HepG2 (cell line): ENCODE data around the gene RARA. TPM values are rescaled to one million over a fixed set of nuclear protein-coding genes. Genes with fewer than 3 reads are reported as not detected.

Experiments
- ATAD3A ChIP-seq: sonication (generic); formaldehyde crosslinking; IDR thresholded peaks from 2 replicates; pipeline ENCODE4 v1.4.0; 2020; ENCODE audit warnings: missing genetic modification reagents
- ATF4 ChIP-seq, 2 experiments: fragments of 450-650 bp in 1 of 2; sonication (generic) in 1 of 2; formaldehyde crosslinking; IDR thresholded peaks; 2 replicates each; pipeline versions ENCODE4 v1.5.0 to v1.8.0; 2020 to 2022; ENCODE audit warnings: mild to moderate bottlenecking in 1 of 2, missing genetic modification reagents in 1 of 2
- FOXJ3 ChIP-seq: sonication (generic); formaldehyde crosslinking; IDR thresholded peaks from 2 replicates; pipeline ENCODE4 v1.4.0; 2020; ENCODE audit warnings: missing genetic modification reagents, mild to moderate bottlenecking, borderline replicate concordance
- KLF6 ChIP-seq: IDR thresholded peaks from 2 replicates; pipeline ENCODE4 v1.8.0; 2016; ENCODE audit warnings: missing biosample characterization, missing genetic modification reagents
- MED1 ChIP-seq: sonication (generic); formaldehyde crosslinking; IDR thresholded peaks from 2 replicates; pipeline ENCODE4 v1.4.0; 2020; ENCODE audit warnings: missing genetic modification reagents
- NCOA5 ChIP-seq: sonication (generic); formaldehyde crosslinking; IDR thresholded peaks from 2 replicates; pipeline ENCODE4 v1.4.0; 2020; ENCODE audit warnings: missing genetic modification reagents
- NFKBIZ ChIP-seq: IDR thresholded peaks from 2 replicates; pipeline ENCODE4 v1.6.1; 2018; ENCODE audit warnings: missing genetic modification reagents, missing compliant biosample characterization
- NPAS2 ChIP-seq: sonication (generic); formaldehyde crosslinking; IDR thresholded peaks from 2 replicates; pipeline ENCODE4 v1.8.0; 2022; ENCODE audit warnings: mild to moderate bottlenecking, missing genetic modification reagents, borderline replicate concordance
- REL ChIP-seq: sonication (generic); formaldehyde crosslinking; conservative IDR thresholded peaks from 2 replicates; pipeline ENCODE4 v1.8.0; 2022; ENCODE audit warnings: mild to moderate bottlenecking, missing genetic modification reagents, moderate library complexity
- RNF219 ChIP-seq: sonication (generic); formaldehyde crosslinking; IDR thresholded peaks from 2 replicates; pipeline ENCODE4 v1.5.0; 2020; ENCODE audit warnings: mild to moderate bottlenecking, missing genetic modification reagents
- SP5 ChIP-seq: IDR thresholded peaks from 2 replicates; pipeline ENCODE4 v1.6.1; 2016; ENCODE audit warnings: low read depth, borderline replicate concordance
- UBTF ChIP-seq: sonication (generic); formaldehyde crosslinking; IDR thresholded peaks from 2 replicates; pipeline ENCODE4 v1.4.0; 2020; ENCODE audit warnings: mild to moderate bottlenecking, missing genetic modification reagents
- ZBTB4 ChIP-seq: sonication (generic); formaldehyde crosslinking; IDR thresholded peaks from 2 replicates; pipeline ENCODE4 v1.4.0; 2020; ENCODE audit warnings: missing genetic modification reagents, mild to moderate bottlenecking, borderline replicate concordance
- ZFP91 ChIP-seq: sonication (generic); formaldehyde crosslinking; IDR thresholded peaks from 2 replicates; pipeline ENCODE4 v1.9.0; 2022; ENCODE audit warnings: missing genetic modification reagents, mild to moderate bottlenecking, borderline replicate concordance
- ZNF251 ChIP-seq: sonication (generic); formaldehyde crosslinking; IDR thresholded peaks from 2 replicates; pipeline ENCODE4 v1.9.0; 2021; ENCODE audit warnings: mild to moderate bottlenecking, missing genetic modification reagents
- ZNF34 ChIP-seq: sonication (generic); formaldehyde crosslinking; IDR thresholded peaks from 2 replicates; pipeline ENCODE4 v1.4.0; 2020; ENCODE audit warnings: mild to moderate bottlenecking, missing genetic modification reagents, borderline replicate concordance
- ZNF557 ChIP-seq: sonication (generic); formaldehyde crosslinking; IDR thresholded peaks from 2 replicates; pipeline ENCODE4 v1.4.0; 2020; ENCODE audit warnings: missing genetic modification reagents
- ZNF570 ChIP-seq: sonication (generic); formaldehyde crosslinking; IDR thresholded peaks from 2 replicates; pipeline ENCODE4 v1.4.0; 2020; ENCODE audit warnings: mild to moderate bottlenecking, missing genetic modification reagents, borderline replicate concordance
- ZNF749 ChIP-seq: sonication (generic); formaldehyde crosslinking; IDR thresholded peaks from 2 replicates; pipeline ENCODE4 v1.8.0; 2022; ENCODE audit warnings: mild to moderate bottlenecking, missing genetic modification reagents, moderate library complexity, borderline replicate concordance
- polyA plus RNA-seq, 8 experiments: library from polyadenylated mRNA; depleted of rRNA in 3 of 8; stranded (reverse) in 7 of 8; unstranded in 1 of 8; fragments of >200 nt; fragmentation: Illumina TruSeq in 4 of 8; extraction: Trizol in 4 of 8; gene quantifications; 2 replicates each; pipeline versions ENCODE4 v1.2.1 to v1.2.3, GENCODE V29; 2011 to 2016; ENCODE audit warnings: low read depth in 4 of 8, missing spikeins in 1 of 8, mixed read lengths in 1 of 8; ENCODE audit not compliant: insufficient read depth in 1 of 8
- total RNA-seq, 5 experiments: library from RNA; depleted of rRNA; stranded (reverse); fragments of >200 nt; fragmentation: Illumina TruSeq; extraction: Trizol; gene quantifications; 2 replicates each; pipeline ENCODE4 v1.2.3, GENCODE V29; 2016; ENCODE audit warnings: low read depth in 1 of 5

RARA gene
- total and polyA plus RNA-seq, 2 of the 13 experiments (the other 11 are each of a cell fraction or from before 2014, with no cell fraction given): 6.4 to 8.6 TPM

- TF ChIP-seq ZFP91 (CRISPR knock-in tag) (peak; percentile 89), UBTF (peak; percentile 44), ZNF570 (CRISPR knock-in tag) (no peak), FOXJ3 (CRISPR knock-in tag) (no peak), MED1 (CRISPR knock-in tag) (peak; percentile 86), ATF4 (CRISPR knock-in tag; IDR thresholded peaks at IDR 0.05) (peak in 1 of 2 experiments; percentile 84; a peak in 2 of 4 replicates), ATAD3A (CRISPR knock-in tag) (no peak), ZNF749 (CRISPR knock-in tag) (no peak), ZNF557 (CRISPR knock-in tag) (peak; percentile 33; the same call in 1 of the 2 replicates), KLF6 (peak; percentile 91; the same call in 1 of the 2 replicates), NFKBIZ (peak; percentile 94), RNF219 (CRISPR knock-in tag) (no peak), ZNF34 (CRISPR knock-in tag) (no peak), ZNF251 (CRISPR knock-in tag) (no peak), REL (CRISPR knock-in tag) (no peak), SP5 (CRISPR knock-in tag) (peak; percentile 86), NCOA5 (no peak), NPAS2 (CRISPR knock-in tag) (0 out of 2 replicates have a peak, but pooled peaks have one; percentile 38), ZBTB4 (CRISPR knock-in tag) (peak; percentile 15; the same call in 1 of the 2 replicates)
These were observed 43.9 kb downstream of the RARA start (continued) for GRCh38 chr17:40352779-40353394.
